GM19395 (cell line): ENCODE measurements around the gene PRAMEF6.
"Not testable (repeated sequence)": the region's sequence is repeated elsewhere in the genome, so short reads cannot be mapped to it uniquely, and the experiment has no call there.

ENCODE experiments used
- ATAC-seq: cut with Tn5 transposase; IDR thresholded peaks from one replicate; pipeline ENCODE4 v1.9.1; 2021; ENCODE audit warnings: mild to moderate bottlenecking, moderate library complexity; ENCODE audit not compliant: unreplicated experiment

Gene PRAMEF6

DNA sequence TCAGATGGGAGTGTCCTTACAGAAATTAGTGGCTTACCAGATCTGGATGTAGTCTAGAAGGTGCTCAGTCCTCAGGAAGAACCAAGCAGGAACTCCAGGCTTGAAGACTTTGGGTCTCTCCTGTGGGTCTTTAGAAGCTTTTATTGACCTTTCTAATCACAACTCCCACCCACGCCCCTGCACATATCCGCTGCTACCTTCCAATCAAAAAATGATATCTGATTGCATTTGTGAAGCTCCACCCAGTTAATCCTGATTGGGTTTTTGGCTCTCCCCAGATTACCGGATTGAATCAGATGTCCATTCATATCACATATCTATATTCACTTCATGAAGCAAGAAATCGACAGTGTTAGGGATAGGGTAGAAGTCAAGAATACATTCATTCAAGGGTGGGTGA is at the start of gene PRAMEF6:
TSS of gene PRAMEF6 (minus strand) at position 101 of the 400 bp plus-strand sequence. CDS start 5,062 bp downstream, outside the sequence.
- not testable (repeated sequence) for ATAC-seq

GRCh38 chr1:12924368-12924767 is 23.0 kb downstream of the PRAMEF6 start:
- ATAC-seq = not testable (repeated sequence)

DNA sequence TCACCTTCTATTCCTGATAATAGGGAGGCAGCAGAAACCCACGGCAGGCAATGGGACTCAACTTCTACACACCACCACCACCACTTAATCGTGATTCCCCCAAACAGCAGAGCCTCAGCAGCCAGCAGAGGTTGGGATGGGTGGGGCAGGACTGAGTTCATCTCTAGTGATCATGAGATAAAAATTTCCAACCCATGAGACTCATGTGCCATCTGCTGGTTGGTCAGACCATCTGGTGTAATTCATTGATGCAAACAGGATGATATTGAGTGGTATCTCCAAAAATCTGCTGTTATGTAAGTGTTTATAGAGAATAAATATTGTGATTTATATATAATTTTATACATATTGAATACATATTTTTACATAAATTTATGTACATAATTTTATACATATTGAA is 25.6 kb downstream of the PRAMEF6 start:
- ATAC-seq = not testable (repeated sequence)

GRCh38 chr1:12916310-12916709 is 31.1 kb downstream of the PRAMEF6 start, which contains the start of gene PRAMEF7:
Gene PRAMEF7, plus strand, starts transcription at chr1:12916610. Its CDS starts 1,083 bp downstream, at chr1:12917693.
- not testable (repeated sequence) for ATAC-seq

DNA sequence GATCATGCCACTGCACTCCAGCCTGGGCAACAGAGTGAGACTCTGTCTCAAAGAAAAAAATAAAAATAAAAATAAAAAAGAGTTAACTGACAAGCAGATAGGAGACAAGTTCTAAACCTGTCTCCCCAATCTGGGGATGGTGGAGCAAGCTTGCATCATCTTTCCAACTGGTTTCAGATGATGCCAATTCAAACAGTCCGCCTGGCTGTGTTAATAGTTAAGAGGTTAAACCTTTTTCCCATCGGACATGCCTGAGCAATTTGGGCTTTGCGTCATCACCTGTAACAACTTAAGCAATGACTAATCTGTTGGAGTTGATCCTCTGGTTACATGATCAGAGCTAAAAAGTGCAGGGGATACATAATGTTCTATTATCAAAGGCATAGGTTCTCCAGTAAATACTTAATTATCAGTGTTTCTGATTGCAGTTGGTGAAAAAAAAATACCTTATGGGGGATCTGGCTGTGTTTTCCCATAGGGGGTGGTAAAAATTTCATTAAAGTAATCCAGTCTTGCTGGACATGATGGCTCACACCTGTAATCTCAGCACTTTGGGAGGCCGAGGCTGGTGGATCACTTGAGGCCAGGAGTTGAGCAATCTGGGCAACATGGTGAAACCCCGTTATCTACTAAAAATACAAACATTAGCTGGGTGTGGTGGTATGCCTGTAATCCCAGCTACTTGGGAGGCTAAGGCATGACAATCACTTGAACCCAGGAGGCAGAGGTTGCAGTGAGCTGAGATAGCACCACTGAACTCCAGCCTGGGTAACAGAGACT is 43.4 kb downstream of the PRAMEF6 start:
- not testable (repeated sequence) for ATAC-seq

- not testable (repeated sequence) for ATAC-seq
Observed at GRCh38 chr1:12899186-12899585, 48.2 kb downstream of the PRAMEF6 start.

- ATAC-seq = not testable (repeated sequence)
Observed at GRCh38 chr1:12898170-12898569, 49.2 kb downstream of the PRAMEF6 start, which contains the start of gene PRAMEF10. Gene PRAMEF10, minus strand, starts transcription at chr1:12898270. Its CDS starts 2,423 bp downstream, at chr1:12895847.
